GM12878 (cell line): Measurements from ENCODE around the gene SPRY4. TPM values are rescaled to one million over a fixed set of nuclear protein-coding genes. Genes with fewer than 3 reads are reported as not detected.
A peak's percentile ranks its signal among the peaks of the same experiment; 100 is the strongest.

Experiments used
- ATAC-seq: fragments of 200-7000 bp; cut with Tn5 transposase; 3 replicates; pipeline ENCODE4 v1.9.1; 2020; ENCODE audit warnings: mild to moderate bottlenecking, moderate library complexity
- BruUV-seq: library from RNA; stranded (reverse); fragments of 400-500 nt; replicated peaks from 2 replicates; lab custom pipeline; 2021; lab: Mats Ljungman, UMichigan
- CTCF ChIA-PET: fragments of 300-600 bp; sonication (Branson Sonifier 250); formaldehyde crosslinking; extraction: SDS; loops from one replicate; lab custom pipeline; 2021; ENCODE audit warnings: inconsistent platforms; lab: Yijun Ruan, JAX
- POLR2A ChIA-PET: fragments of 350-600 bp; formaldehyde crosslinking; extraction: SDS; loops from one replicate; lab custom pipeline; 2021; ENCODE audit warnings: inconsistent platforms; lab: Charles Lee
- RAD21 ChIA-PET: fragments of 300-600 bp; sonication (Branson Sonifier 250); formaldehyde crosslinking; loops from one replicate; lab custom pipeline; 2023; ENCODE audit warnings: antibody characterized with exemption; ENCODE audit not compliant: unreplicated experiment; lab: Charles Lee
- SMC1A ChIA-PET: fragments of 300-600 bp; sonication (Branson Sonifier 250); formaldehyde crosslinking; loops from one replicate; lab custom pipeline; 2023; ENCODE audit not compliant: unreplicated experiment, uncharacterized antibody; lab: Charles Lee
- DNase-seq: peaks from one replicate; pipeline ENCODE4 v3.0.0-alpha.2; 2011; ENCODE audit warnings: low read depth, low spot score
- FAIRE-seq: peaks from 3 replicates; lab custom pipeline; 2011; peaks lifted over from hg19 to GRCh38; lab: Jason Lieb, UNC
- H2AFZ ChIP-seq: 2 replicates; pipeline ENCODE4 v1.6.0; 2011; ENCODE audit warnings: low read depth, low read length, control low read depth; ENCODE audit not compliant: control insufficient read depth
- H3K27ac ChIP-seq: 2 replicates; pipeline ENCODE4 v1.5.1; 2011; ENCODE audit warnings: control low read depth; ENCODE audit not compliant: control insufficient read depth, insufficient read depth
- H3K27me3 ChIP-seq, 2 experiments: replicated peaks in 1 of 2; 2 replicates each; pipeline versions ENCODE4 v1.6.0 to v1.6.1; 2011; ENCODE audit warnings: low read length in 1 of 2; ENCODE audit not compliant: control insufficient read depth in 2 of 2, insufficient read depth in 2 of 2
- H3K36me3 ChIP-seq, 2 experiments: 2 replicates each; pipeline ENCODE4 v1.5.1; 2011; ENCODE audit warnings: low read length in 1 of 2; ENCODE audit not compliant: control insufficient read depth in 2 of 2, insufficient read depth in 2 of 2
- H3K4me1 ChIP-seq: 2 replicates; pipeline ENCODE4 v1.6.1; 2011; ENCODE audit warnings: mild to moderate bottlenecking, low read length, moderate library complexity, mixed read lengths; ENCODE audit not compliant: control insufficient read depth, insufficient read depth
- H3K4me2 ChIP-seq: 2 replicates; pipeline ENCODE4 v1.6.0; 2011; ENCODE audit warnings: control low read depth; ENCODE audit not compliant: control insufficient read depth, insufficient read depth
- H3K4me3 ChIP-seq: fragments of 200-600 bp; sonication (generic); 2 replicates; pipeline ENCODE4 v1.5.1; 2016
- H3K79me2 ChIP-seq: 2 replicates; pipeline ENCODE4 v1.6.0; 2011; ENCODE audit warnings: low read length; ENCODE audit not compliant: control insufficient read depth, insufficient read depth
- H3K9ac ChIP-seq: 2 replicates; pipeline ENCODE4 v1.8.0; 2011; ENCODE audit warnings: low read length, control low read depth, mixed read lengths; ENCODE audit not compliant: control insufficient read depth, insufficient read depth
- H3K9me3 ChIP-seq: replicated peaks from 3 replicates; pipeline ENCODE4 v1.5.1; 2011; ENCODE audit warnings: mild to moderate bottlenecking, low read length; ENCODE audit not compliant: control insufficient read depth, insufficient read depth
- H4K20me1 ChIP-seq: 2 replicates; pipeline ENCODE4 v1.6.0; 2011; ENCODE audit not compliant: control insufficient read depth, insufficient read depth
- EGR1 ChIP-seq, 2 experiments: IDR thresholded peaks; 1 replicate in 1 of 2; 2 replicates in 1 of 2; pipeline ENCODE4 v1.6.1; 2011 to 2012; ENCODE audit warnings: low read depth in 2 of 2, low read length in 2 of 2, borderline replicate concordance in 1 of 2, mild to moderate bottlenecking in 1 of 2, moderate library complexity in 1 of 2
- HDAC6 ChIP-seq: fragments of 200-600 bp; sonication (generic); IDR thresholded peaks from one replicate; pipeline ENCODE4 v1.8.0; 2017; ENCODE audit warnings: antibody characterized with exemption; ENCODE audit not compliant: unreplicated experiment
- ZBED1 ChIP-seq: IDR thresholded peaks from 2 replicates; pipeline ENCODE4 v1.6.1; 2016; ENCODE audit warnings: borderline replicate concordance
- WGBS: methylation state at CpG from one replicate; pipeline ENCODE4 v1.1.6; 2016; ENCODE audit warnings: low lambda C conversion rate; ENCODE audit not compliant: insufficient replicate concordance, insufficient coverage; ENCODE audit errors: missing lambda C conversion rate; 5-methylcytosine and 5-hydroxymethylcytosine counted together
- in situ Hi-C: fragments of 300-500 bp; cut with MboI; formaldehyde crosslinking; loops from 9 replicates; pipeline ENCODE4 v1.14.3; 2018; ENCODE audit warnings: mixed read lengths
- intact Hi-C: fragments of 100-400 bp; cut with micrococcal nuclease; formaldehyde crosslinking; loops from one replicate; pipeline ENCODE4 v1.14.2; 2022; ENCODE audit not compliant: unreplicated experiment
- polyA plus RNA-seq, 11 experiments: library from polyadenylated mRNA; depleted of rRNA in 4 of 11; unstranded in 6 of 11; stranded (reverse) in 5 of 11; fragments of >200 nt; fragmentation: Nextera tagmentation in 4 of 11; fragmentation: Illumina TruSeq in 1 of 11; extraction: Ambion mirVana in 4 of 11; extraction: Trizol in 1 of 11; gene quantifications; 1 replicate in 1 of 11; 2 replicates in 10 of 11; pipeline versions ENCODE4 v1.2.1 to v1.2.3, GENCODE V29; 2011 to 2016; ENCODE audit warnings: inconsistent platforms in 2 of 11, missing spikeins in 2 of 11, low read depth in 1 of 11
- total RNA-seq, 4 experiments: library from RNA; depleted of rRNA in 3 of 4; stranded (reverse); fragments of >200 nt in 3 of 4; fragmentation: Illumina TruSeq in 1 of 4; extraction: Trizol in 1 of 4; gene quantifications; 2 replicates each; pipeline versions ENCODE4 v1.2.1 to v1.2.3, GENCODE V29; 2013 to 2021
- TF ChIP-seq, protein P1 (sequence below): fragments of 450-650 bp; formaldehyde crosslinking; IDR thresholded peaks from 2 replicates; pipeline ENCODE4 v1.4.0; 2022; ENCODE audit warnings: mild to moderate bottlenecking, moderate library complexity
- TF ChIP-seq, protein P2 (sequence below): IDR thresholded peaks from 2 replicates; pipeline ENCODE4 v1.6.1; 2012; ENCODE audit warnings: low read depth, low read length, improper control_type of control experiment
- TF ChIP-seq, protein P3 (sequence below): IDR thresholded peaks from 2 replicates; pipeline ENCODE4 v1.6.1; 2011; ENCODE audit warnings: low read depth, low read length, improper control_type of control experiment, borderline replicate concordance
- TF ChIP-seq, protein P4 (sequence below): fragments of 450-650 bp; IDR thresholded peaks from 2 replicates; pipeline ENCODE4 v1.6.1; 2018; ENCODE audit warnings: borderline replicate concordance, mild to moderate bottlenecking; ENCODE audit not compliant: partially characterized antibody
- TF ChIP-seq, protein P5 (sequence below): IDR thresholded peaks from 2 replicates; pipeline ENCODE4 v1.6.1; 2011; ENCODE audit warnings: borderline replicate concordance, low read depth, mild to moderate bottlenecking, moderate library complexity, low read length; ENCODE audit not compliant: insufficient read depth, poor library complexity, severe bottlenecking

SPRY4 gene
- total and polyA plus RNA-seq, 10 of the 15 experiments (the other 5 are each of a cell fraction or from before 2014, with no cell fraction given), result 0.04 to 1.4 (median 0.18) TPM; not detected in 1

DNA sequence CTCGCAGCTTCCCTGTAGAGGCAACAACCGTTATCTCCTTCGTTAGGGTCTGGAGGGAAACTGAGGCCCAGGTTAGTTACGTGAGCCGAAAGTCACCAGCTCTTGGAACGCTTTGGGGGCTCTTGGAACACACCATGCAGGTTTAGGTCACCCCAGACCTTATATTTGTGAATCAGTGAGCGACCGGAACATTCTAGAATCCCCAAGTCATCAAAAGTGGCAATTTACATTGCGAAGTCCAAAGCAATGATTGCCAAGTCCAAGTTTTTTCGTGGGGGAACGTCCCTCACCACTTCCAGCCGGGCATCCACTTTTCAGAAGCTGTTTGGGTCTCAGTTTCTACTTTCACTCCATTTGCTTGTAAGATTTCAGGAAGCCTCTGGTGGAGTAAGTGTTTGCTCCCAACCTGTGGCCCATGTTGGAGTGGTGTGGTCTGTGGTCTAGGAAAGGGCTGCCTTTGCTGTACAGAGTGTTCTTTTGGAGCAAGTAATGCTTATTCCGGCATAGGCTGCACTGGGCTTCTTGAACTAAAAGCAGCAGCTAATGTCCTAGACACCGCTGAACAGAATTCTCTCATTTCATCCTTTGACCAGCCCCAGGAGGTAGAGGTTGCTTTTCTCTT, 32.8 kb upstream of the SPRY4 start:
- intact Hi-C loops, result no loop called here
- ChIA-PET POLR2A (interaction anchor here (0.9 to 2.3 kb wide), 5 partner anchors 20 to 40 kb away, joined by 3 to 6 read pairs (median 4); no protein-coding TSS in a partner anchor), CTCF (interaction anchor here (0.5 to 1.2 kb wide), 2 partner anchors 15 to 33 kb away, joined by 3 read pairs; partner anchors contain the start of gene SPRY4), SMC1A (interaction anchor here (0.8 to 1.6 kb wide), 9 partner anchors 10 to 206 kb away, joined by 3 to 5 read pairs (median 3); no protein-coding TSS in a partner anchor), RAD21 (interaction anchor here (1.0 to 2.6 kb wide), 3 partner anchors 33 to 62 kb away, joined by 3 to 14 read pairs (median 3); partner anchors contain the start of gene SPRY4)
- TSS peak; percentile 87 for BruUV-seq
- FAIRE-seq (no peak), ATAC-seq (no peak), DNase-seq (no peak)
- WGBS, result 11% methylated on average over 14 of the region's 14 CpGs
- Histone ChIP-seq H3K79me2 (no peaks in the 10 kb centered on the region), H3K4me1 (peaks cover 3% of the 10 kb centered on the region), H3K36me3 (no peaks in the 10 kb centered on the region), H2AFZ (peak overlapping the region; percentile 74), H3K27ac (no peak overlapping the region), H3K4me3 (peak overlapping the region; percentile 48; the same call in 1 of the 2 replicates), H3K27me3 (no peaks in the 10 kb centered on the region), H3K4me2 (peak overlapping the region; percentile 79), H3K9ac (peak overlapping the region; percentile 24; the same call in 1 of the 2 replicates), H4K20me1 (no peaks in the 10 kb centered on the region), H3K9me3 (no peaks in the 10 kb centered on the region)
- TF ChIP-seq, protein P1, sequence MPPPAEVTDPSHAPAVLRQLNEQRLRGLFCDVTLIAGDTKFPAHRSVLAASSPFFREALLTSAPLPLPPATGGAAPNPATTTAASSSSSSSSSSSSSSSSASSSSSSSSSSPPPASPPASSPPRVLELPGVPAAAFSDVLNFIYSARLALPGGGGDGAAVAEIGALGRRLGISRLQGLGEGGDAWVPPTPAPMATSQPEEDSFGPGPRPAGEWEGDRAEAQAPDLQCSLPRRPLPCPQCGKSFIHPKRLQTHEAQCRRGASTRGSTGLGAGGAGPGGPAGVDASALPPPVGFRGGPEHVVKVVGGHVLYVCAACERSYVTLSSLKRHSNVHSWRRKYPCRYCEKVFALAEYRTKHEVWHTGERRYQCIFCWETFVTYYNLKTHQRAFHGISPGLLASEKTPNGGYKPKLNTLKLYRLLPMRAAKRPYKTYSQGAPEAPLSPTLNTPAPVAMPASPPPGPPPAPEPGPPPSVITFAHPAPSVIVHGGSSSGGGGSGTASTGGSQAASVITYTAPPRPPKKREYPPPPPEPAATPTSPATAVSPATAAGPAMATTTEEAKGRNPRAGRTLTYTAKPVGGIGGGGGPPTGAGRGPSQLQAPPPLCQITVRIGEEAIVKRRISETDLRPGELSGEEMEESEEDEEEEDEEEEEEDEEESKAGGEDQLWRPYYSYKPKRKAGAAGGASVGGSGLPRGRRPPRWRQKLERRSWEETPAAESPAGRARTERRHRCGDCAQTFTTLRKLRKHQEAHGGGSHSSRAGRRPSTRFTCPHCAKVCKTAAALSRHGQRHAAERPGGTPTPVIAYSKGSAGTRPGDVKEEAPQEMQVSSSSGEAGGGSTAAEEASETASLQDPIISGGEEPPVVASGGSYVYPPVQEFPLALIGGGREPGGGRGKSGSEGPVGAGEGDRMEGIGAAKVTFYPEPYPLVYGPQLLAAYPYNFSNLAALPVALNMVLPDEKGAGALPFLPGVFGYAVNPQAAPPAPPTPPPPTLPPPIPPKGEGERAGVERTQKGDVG (CRISPR knock-in tag), result no peak
- TF ChIP-seq HDAC6, result peak; percentile 13
- TF ChIP-seq ZBED1, result no peak
- TF ChIP-seq, protein P2, sequence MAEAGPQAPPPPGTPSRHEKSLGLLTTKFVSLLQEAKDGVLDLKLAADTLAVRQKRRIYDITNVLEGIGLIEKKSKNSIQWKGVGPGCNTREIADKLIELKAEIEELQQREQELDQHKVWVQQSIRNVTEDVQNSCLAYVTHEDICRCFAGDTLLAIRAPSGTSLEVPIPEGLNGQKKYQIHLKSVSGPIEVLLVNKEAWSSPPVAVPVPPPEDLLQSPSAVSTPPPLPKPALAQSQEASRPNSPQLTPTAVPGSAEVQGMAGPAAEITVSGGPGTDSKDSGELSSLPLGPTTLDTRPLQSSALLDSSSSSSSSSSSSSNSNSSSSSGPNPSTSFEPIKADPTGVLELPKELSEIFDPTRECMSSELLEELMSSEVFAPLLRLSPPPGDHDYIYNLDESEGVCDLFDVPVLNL, result 0 out of 2 replicates have a peak, but pooled peaks have one; percentile 1
- TF ChIP-seq, protein P3, sequence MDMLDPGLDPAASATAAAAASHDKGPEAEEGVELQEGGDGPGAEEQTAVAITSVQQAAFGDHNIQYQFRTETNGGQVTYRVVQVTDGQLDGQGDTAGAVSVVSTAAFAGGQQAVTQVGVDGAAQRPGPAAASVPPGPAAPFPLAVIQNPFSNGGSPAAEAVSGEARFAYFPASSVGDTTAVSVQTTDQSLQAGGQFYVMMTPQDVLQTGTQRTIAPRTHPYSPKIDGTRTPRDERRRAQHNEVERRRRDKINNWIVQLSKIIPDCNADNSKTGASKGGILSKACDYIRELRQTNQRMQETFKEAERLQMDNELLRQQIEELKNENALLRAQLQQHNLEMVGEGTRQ, result no peak
- TF ChIP-seq EGR1 (IDR thresholded peaks at IDR 0.05; ENCODE audit: borderline replicate concordance in 1 of 2, low read depth in 2 of 2, low read length in 2 of 2), result no peak
- TF ChIP-seq, protein P4, sequence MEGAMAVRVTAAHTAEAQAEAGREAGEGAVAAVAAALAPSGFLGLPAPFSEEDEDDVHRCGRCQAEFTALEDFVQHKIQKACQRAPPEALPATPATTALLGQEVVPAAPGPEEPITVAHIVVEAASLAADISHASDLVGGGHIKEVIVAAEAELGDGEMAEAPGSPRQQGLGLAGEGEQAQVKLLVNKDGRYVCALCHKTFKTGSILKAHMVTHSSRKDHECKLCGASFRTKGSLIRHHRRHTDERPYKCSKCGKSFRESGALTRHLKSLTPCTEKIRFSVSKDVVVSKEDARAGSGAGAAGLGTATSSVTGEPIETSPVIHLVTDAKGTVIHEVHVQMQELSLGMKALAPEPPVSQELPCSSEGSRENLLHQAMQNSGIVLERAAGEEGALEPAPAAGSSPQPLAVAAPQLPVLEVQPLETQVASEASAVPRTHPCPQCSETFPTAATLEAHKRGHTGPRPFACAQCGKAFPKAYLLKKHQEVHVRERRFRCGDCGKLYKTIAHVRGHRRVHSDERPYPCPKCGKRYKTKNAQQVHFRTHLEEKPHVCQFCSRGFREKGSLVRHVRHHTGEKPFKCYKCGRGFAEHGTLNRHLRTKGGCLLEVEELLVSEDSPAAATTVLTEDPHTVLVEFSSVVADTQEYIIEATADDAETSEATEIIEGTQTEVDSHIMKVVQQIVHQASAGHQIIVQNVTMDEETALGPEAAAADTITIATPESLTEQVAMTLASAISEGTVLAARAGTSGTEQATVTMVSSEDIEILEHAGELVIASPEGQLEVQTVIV, result no peak
- TF ChIP-seq, protein P5, sequence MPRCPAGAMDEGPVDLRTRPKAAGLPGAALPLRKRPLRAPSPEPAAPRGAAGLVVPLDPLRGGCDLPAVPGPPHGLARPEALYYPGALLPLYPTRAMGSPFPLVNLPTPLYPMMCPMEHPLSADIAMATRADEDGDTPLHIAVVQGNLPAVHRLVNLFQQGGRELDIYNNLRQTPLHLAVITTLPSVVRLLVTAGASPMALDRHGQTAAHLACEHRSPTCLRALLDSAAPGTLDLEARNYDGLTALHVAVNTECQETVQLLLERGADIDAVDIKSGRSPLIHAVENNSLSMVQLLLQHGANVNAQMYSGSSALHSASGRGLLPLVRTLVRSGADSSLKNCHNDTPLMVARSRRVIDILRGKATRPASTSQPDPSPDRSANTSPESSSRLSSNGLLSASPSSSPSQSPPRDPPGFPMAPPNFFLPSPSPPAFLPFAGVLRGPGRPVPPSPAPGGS, result no peak
- in situ Hi-C loops, result no loop called here
